ENCODE measurements around the gene CDKN2B-AS1. TPM values are rescaled to one million over a fixed set of nuclear protein-coding genes. Genes with fewer than 3 reads are reported as not detected.

The CDKN2B-AS1 gene
- total RNA-seq, 1 experiment from 2014 or later = 7.5 TPM

DNA sequence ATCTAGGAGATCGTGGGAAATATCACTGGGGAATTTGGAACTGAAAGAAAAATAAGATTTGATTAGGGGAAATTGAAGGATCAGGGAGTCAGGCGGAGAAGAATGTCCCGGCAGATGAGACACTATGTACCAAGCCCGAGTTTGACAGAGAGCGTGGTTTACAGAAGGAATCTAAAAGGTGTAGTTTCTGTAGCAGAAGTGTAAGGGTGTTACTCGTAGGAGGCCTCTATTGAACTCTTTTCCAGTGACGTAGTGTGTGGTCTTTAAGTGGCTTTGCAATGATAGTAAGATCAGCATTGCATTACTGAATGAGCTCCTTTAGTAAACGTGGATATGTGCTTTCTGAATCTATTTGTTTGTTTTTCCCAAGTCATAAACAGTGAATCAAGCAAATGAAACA is 73.8 kb downstream of the CDKN2B-AS1 start:
- no peaks in the 10 kb centered on the region for H3K27me3 ChIP-seq (replicated peaks)
- DNase-seq (ENCODE audit: low read depth in 1 of 2, low spot score in 2 of 2) = no peak
- no peaks in the 10 kb centered on the region for H3K9me3 ChIP-seq (replicated peaks)
- H3K27ac ChIP-seq = no peak overlapping the region
- peaks cover 23% of the 10 kb centered on the region for H3K4me1 ChIP-seq (replicated peaks)
- no peak overlapping the region for H3K4me3 ChIP-seq
- no peaks in the 10 kb centered on the region for H3K36me3 ChIP-seq

DNA sequence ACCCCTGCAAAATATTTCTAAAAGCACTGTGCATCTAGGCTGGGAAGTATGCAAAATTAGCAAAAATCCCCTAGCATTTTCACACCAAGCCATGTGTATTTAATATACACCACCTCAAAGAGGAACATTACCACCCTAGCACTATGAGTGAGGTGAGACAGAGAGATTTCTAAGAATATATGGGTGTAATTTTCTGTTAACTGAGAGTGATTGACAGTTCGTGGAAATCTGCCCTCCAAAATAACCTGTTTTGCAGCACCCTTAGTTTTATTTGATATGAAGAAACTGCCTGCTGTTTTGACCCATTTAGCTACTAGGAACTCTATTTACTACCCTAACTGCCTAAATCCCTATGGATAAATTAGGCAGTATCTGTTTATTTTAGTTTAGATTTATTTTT is 78.8 kb downstream of the CDKN2B-AS1 start:
- Histone ChIP-seq H3K27ac (no peak overlapping the region), H3K27me3 (replicated peaks) (no peaks in the 10 kb centered on the region), H3K36me3 (no peaks in the 10 kb centered on the region), H3K4me1 (replicated peaks) (peaks cover 5% of the 10 kb centered on the region), H3K4me3 (no peak overlapping the region), H3K9me3 (replicated peaks) (no peaks in the 10 kb centered on the region)
- no peak for DNase-seq (ENCODE audit: low read depth in 1 of 2, low spot score in 2 of 2)

DNA sequence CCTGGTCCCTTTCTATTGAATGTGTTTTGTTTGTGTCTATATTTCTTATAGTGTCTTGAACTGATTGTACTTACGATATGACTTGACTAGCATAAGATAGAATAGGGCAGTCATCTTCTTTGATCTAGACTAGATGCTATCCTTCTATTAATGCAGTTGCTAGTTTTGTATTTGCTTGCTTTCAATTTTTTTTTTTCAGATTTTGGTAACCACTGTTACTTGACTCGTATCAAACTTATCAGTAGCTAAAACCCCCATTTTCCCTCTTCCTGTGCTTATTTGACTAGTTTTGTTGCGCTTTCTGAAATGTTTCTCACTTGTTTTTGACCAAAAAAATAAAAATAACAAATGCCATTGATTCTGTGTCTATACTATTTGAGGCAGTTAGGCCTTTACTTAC is 83.5 kb downstream of the CDKN2B-AS1 start:
- H3K9me3 ChIP-seq (replicated peaks) = no peaks in the 10 kb centered on the region
- H3K4me1 ChIP-seq (replicated peaks) = peaks cover 15% of the 10 kb centered on the region
- no peak overlapping the region for H3K4me3 ChIP-seq
- H3K27ac ChIP-seq = no peak overlapping the region
- H3K27me3 ChIP-seq (replicated peaks) = no peaks in the 10 kb centered on the region
- DNase-seq (ENCODE audit: low read depth in 1 of 2, low spot score in 2 of 2) = no peak
- H3K36me3 ChIP-seq = no peaks in the 10 kb centered on the region

DNA sequence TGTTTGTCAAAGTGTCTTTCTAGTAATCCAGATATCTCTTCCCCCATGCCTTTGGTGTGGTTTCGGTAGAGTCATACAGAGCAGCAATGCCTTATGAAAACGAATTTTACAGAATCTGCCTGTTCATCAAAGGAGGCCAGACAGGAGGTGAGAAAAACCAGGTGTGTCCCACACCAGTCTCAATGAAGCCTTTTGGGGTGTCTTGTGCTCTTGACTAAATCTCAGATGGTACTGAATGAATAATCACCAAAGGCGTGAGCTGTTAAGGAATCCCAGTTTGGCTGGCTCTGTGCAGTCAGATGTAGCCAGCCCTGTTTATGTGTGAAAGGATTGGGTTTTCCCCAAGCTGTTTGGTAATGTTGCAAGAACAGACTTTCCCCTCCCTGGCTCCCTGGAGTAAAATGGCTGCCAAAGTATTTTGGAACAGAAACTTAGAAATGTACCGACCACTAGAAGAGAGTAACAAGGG is 85.3 kb downstream of the CDKN2B-AS1 start:
- Histone ChIP-seq H3K27ac (peak overlapping the region; percentile 57), H3K4me3 (no peak overlapping the region), H3K9me3 (replicated peaks) (no peaks in the 10 kb centered on the region), H3K36me3 (no peaks in the 10 kb centered on the region), H3K27me3 (replicated peaks) (no peaks in the 10 kb centered on the region), H3K4me1 (replicated peaks) (peaks cover 26% of the 10 kb centered on the region)
- DNase-seq (ENCODE audit: low read depth in 1 of 2, low spot score in 2 of 2) = no peak

DNA sequence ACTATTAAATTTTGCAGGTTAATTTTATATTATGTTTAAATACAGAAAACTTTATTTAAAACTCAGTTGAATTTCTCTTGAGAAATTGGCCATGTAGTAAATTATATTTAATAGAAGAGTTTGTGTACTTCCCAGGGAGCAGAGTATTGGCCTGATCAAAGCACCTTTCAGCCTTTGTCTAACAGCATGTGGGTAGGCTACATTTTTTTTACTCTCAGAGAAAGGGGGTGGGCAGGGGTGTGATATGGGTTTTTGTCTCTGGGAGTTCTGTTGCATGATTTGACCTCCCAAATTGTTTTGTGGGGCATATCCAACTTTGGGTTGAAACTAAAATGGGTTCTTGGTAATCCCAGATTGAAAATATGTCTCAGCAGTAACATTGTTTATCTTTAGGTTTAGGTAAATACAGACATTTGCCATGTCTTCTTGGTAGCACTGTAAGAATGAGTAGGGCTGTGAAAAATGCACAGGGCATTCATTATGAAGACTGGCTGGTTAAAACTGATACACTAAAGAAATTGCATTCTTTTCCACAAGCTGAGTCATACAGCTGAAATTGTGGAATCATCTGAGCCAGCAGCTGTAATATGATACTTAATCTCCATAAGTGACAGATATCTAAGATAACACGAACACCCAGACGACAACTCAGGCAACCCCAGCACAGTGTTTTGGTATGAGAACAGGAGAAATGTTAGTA is 89.9 kb downstream of the CDKN2B-AS1 start:
- Histone ChIP-seq H3K36me3 (no peaks in the 10 kb centered on the region), H3K9me3 (replicated peaks) (no peaks in the 10 kb centered on the region), H3K27me3 (replicated peaks) (no peaks in the 10 kb centered on the region), H3K4me3 (no peak overlapping the region), H3K27ac (peak overlapping the region; percentile 82), H3K4me1 (replicated peaks) (peaks cover 43% of the 10 kb centered on the region)
- DNase-seq (ENCODE audit: low read depth in 1 of 2, low spot score in 2 of 2) = peak; percentile 53 to 86

DNA sequence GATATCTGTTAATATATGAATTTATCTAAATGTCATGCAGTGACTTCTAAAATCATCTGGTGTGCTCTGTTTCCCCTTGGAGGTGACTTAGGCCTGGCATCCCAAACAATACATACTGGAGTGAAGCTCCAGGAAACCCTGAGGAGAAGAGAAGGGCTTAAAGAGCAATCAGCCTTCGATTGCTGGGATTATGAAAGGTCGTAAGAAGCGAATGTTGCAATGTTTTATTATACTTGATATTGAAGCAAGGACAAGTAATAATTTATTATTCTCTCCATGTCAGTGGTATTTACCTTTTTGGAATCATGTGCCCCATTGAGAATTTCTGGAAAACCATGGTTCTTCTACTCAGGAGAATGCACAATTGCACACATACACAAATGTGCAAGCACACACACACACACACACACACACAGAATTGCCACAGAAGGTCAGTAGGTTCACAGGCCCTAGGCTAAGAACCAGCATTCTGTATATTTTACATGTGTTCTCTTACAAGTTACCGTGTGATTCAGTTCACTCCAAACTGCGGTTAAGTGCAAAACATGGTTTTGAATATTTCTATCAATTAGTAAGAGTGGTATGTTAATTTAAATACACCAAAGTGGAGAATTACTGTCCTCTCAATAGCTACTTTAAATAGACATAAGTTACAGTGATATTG is 93.6 kb downstream of the CDKN2B-AS1 start:
- Histone ChIP-seq H3K9me3 (replicated peaks) (no peaks in the 10 kb centered on the region), H3K36me3 (no peaks in the 10 kb centered on the region), H3K4me1 (replicated peaks) (peaks cover 29% of the 10 kb centered on the region), H3K27me3 (replicated peaks) (no peaks in the 10 kb centered on the region), H3K4me3 (no peak overlapping the region), H3K27ac (no peak overlapping the region)
- DNase-seq (ENCODE audit: low read depth in 1 of 2, low spot score in 2 of 2) = no peak

DNA sequence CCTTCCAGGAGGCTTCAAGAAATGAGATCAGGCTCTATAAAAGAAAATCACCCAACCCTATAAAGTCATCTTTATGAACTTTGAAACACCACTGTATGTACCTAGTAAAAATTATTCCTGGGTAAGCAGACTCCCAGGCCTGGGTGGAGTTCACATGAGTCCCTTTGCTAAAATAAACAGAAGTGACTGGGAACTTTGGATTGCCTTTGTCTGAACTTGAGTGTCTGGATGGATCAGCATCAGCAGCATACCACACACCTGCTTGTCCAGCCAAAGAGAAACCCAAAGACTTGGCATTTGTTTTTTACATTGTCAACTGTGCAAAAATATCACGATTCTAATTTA is 94.1 kb downstream of the CDKN2B-AS1 start:
- Histone ChIP-seq H3K9me3 (replicated peaks) (no peaks in the 10 kb centered on the region), H3K27me3 (replicated peaks) (no peaks in the 10 kb centered on the region), H3K36me3 (no peaks in the 10 kb centered on the region), H3K27ac (no peak overlapping the region), H3K4me1 (replicated peaks) (peaks cover 27% of the 10 kb centered on the region), H3K4me3 (no peak overlapping the region)
- no peak for DNase-seq (ENCODE audit: low read depth in 1 of 2, low spot score in 2 of 2)

DNA sequence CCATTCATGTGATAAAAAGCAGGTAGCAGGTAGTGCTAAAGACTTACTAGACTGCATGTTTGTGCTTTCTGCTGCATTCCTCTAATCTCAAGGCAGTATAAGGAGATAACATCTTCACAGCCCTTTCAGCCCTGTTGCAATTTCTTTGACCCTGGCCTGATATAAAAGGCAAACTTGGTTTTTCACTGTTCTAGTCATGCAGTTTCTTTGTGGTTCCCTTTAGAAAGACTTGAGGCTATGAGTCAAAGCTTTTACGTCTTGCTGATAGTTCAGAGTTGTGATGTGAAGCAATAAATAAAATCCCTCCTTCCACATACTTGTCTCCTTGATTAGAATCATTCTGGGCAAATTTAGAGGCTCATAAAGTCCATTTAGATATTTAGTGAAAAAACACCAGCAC is 103.1 kb downstream of the CDKN2B-AS1 start:
- Histone ChIP-seq H3K9me3 (replicated peaks) (no peaks in the 10 kb centered on the region), H3K4me3 (no peak overlapping the region), H3K27me3 (replicated peaks) (no peaks in the 10 kb centered on the region), H3K4me1 (replicated peaks) (peaks cover 25% of the 10 kb centered on the region), H3K27ac (no peak overlapping the region), H3K36me3 (no peaks in the 10 kb centered on the region)
- no peak for DNase-seq (ENCODE audit: low read depth in 1 of 2, low spot score in 2 of 2)

DNA sequence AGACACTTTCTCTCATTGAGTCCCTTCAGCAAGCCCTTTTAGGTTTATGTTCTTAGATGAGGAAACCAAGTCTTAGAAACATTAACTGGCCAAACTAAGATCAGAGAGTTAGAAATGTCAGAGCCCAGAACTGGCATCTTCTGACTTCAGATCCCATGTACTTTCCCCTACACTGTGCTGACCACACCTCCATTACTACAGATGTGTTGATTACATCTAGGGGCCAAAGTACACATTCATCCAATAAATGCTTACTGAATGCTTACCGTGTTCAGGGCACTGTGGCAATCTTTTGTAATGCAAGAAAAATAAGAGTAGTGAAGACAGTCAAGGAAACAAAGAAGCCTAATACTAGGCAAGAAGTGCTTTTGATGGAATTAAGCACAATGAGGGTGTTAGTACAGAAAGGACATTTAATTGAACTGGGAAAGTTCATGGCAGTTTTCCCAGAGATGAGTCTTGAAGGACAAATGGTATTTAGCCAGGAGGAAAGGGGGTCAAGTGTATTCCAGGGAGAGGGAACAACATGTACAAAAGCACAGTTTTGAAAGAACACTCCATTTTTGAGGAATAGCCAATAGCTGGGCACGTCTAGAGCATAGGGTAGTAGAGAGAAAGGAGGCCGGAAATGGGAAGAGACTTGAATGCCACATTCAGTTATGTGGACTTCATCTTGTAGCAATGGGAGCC is 104.2 kb downstream of the CDKN2B-AS1 start:
- Histone ChIP-seq H3K36me3 (no peaks in the 10 kb centered on the region), H3K9me3 (replicated peaks) (no peaks in the 10 kb centered on the region), H3K27me3 (replicated peaks) (no peaks in the 10 kb centered on the region), H3K4me1 (replicated peaks) (peaks cover 32% of the 10 kb centered on the region), H3K27ac (no peak overlapping the region), H3K4me3 (no peak overlapping the region)
- no peak for DNase-seq (ENCODE audit: low read depth in 1 of 2, low spot score in 2 of 2)

DNA sequence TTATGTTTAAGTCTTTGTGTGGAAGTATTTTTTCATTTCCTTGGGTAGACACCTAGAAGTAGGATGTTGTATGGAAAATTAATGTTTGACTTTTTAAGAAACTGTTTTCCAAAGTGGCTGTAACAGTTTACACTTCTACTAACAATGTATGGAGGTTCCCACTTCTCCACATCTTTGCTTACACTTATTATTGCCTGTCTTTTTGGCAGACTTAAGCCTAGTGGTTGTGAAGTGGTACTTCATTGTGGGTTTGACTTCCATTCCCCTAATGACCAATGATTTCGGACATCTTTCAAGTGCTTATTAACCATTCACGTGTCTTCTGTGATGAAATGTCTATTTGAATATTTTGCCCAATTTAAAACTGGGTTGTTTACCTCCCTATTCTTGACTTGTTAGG is 106.0 kb downstream of the CDKN2B-AS1 start:
- Histone ChIP-seq H3K9me3 (replicated peaks) (no peaks in the 10 kb centered on the region), H3K27me3 (replicated peaks) (no peaks in the 10 kb centered on the region), H3K4me1 (replicated peaks) (peaks cover 51% of the 10 kb centered on the region), H3K4me3 (no peak overlapping the region), H3K36me3 (no peaks in the 10 kb centered on the region), H3K27ac (no peak overlapping the region)
- no peak for DNase-seq (ENCODE audit: low read depth in 1 of 2, low spot score in 2 of 2)

DNA sequence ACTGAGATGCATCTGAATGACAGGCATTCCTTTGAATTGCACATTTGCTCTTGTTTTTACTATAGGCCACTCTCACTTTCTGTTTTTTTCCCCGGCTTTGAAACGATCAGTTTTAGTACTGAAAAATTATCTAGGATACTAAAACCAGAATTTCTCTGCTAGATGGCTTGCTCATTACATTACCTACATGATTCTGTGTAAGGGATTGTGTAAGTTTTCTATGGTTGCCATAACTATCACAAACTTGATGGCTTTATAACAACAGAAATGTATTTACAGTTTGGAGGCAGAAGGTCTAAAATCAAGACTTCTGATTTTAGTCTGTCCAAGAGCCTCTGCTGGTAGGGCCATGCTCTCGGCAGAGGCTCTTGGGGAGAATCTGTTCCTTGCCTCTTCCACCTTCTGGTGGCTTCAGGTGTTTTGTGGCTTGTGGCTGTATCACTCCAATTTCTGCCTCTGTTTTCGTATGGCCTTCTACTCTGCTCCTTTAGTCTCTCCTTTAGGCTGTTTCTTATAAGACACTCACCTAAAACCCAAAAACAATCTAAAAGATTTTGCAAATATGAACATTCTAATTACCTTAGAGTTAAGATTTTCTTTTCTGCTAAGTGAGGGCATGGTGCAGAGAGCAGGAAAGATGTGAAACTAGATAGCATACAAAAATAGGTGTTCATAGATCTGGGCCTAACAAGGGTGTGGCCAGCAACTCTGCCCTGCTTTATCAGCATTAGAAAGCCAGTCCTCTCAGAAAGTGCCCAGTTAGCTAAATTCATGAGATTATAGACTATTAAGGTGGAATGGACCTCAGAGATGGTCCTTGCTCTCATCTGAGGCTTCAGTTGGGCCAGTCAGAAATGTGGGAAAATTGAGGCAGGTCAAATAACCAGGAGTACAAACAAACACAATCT is 107.8 kb downstream of the CDKN2B-AS1 start:
- H3K4me3 ChIP-seq = no peak overlapping the region
- H3K36me3 ChIP-seq = no peaks in the 10 kb centered on the region
- no peaks in the 10 kb centered on the region for H3K27me3 ChIP-seq (replicated peaks)
- H3K27ac ChIP-seq = peak overlapping the region; percentile 96
- peaks cover 64% of the 10 kb centered on the region for H3K4me1 ChIP-seq (replicated peaks)
- DNase-seq (ENCODE audit: low read depth in 1 of 2, low spot score in 2 of 2) = no peak
- no peaks in the 10 kb centered on the region for H3K9me3 ChIP-seq (replicated peaks)

DNA sequence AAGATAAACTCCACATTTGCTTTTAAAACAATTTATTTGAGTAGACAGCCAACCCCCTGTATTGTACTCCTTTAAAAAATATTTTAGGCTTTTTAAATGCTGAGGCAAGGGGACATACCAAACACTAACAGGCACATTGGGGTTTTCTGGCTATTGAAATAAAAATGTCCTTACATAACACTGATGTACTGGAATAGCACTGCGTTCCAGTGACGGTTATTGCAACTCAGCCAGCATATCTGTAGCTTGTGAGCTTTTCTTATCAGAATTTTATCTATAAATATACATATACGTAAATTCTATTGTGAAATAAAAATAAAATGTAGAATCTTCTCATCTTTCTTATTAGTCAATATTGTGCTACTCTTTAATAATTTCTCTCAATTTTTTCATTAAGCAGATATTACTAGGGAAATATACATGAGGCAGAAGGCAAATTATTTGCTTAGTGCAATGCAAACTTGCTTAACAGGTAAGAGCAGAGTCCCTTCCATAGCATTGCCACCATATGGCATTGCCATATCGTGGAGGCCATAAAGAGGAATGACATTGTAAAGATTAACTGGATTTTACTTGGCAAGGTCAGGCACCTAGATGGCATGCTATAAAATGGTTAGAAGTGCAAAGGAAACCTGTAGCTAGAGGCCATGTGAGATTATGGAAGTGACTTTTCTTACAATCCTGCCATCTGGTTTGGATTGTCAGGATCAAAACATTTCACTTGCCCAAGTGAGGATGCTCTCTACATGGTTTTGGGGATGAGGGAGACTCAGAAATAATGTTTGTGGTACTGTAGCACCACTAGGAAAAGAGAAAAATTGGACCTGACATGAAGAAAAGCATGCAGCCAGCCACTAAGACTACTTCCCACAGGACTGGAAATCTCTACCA is 109.3 kb downstream of the CDKN2B-AS1 start:
- Histone ChIP-seq H3K4me1 (replicated peaks) (peaks cover 67% of the 10 kb centered on the region), H3K36me3 (no peaks in the 10 kb centered on the region), H3K27ac (peak overlapping the region; percentile 96), H3K9me3 (replicated peaks) (no peaks in the 10 kb centered on the region), H3K27me3 (replicated peaks) (no peaks in the 10 kb centered on the region), H3K4me3 (no peak overlapping the region)
- DNase-seq (ENCODE audit: low read depth in 1 of 2, low spot score in 2 of 2) = peak in 1 of 2 experiments; percentile 33
